ENCODE measurements around the gene FOCAD.
"Not testable (repeated sequence)": the region's sequence is repeated elsewhere in the genome, so short reads cannot be mapped to it uniquely, and the experiment has no call there.

The FOCAD gene

DNA sequence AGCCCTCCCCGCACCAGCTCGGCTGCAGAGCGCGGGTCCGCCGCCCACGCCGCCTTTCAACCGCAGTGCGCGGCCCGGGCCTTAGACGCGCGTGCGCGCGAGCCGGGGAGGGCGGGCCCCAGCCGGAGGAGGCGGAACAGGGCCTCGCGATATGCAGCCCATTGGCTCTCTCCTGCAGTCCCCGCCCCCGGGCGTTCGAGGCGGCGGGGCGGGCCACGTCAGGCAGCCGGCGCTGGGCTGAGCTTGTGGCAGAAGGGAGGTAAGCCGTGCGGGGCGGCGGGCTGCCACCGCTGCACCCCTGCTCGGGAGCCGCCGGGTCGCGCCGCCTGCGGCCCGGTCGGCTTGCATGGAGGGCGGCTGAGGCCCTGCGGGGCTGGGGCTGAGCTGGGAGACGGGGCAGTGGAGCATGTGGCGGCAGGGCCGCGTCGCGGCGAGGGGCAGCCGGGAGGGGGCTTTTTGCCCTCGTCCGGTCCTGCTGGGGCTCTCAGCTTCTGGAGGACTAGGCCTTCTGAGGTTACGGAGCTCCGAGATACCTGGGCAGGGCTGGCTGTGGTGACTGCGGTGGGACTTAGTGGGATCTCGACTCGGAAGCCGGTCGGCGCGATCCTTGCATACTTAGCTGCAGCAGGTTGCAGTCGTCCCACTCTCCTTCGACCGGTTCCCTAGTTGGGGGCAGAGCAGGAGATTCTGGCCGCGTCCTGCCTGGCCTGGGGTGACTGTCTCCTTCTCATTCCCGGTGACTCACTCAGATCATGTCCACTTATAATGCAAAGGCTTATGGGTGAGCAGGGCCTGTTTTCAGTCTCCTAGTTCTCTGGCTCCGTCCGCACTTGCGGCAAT is at the start of gene FOCAD:
FOCAD (plus strand) TSS at position 225 of the 840 bp plus-strand sequence. CDS start 31,095 bp downstream, outside the sequence.
- peak; percentile 97 for DNase-seq (ENCODE audit: low spot score)

DNA sequence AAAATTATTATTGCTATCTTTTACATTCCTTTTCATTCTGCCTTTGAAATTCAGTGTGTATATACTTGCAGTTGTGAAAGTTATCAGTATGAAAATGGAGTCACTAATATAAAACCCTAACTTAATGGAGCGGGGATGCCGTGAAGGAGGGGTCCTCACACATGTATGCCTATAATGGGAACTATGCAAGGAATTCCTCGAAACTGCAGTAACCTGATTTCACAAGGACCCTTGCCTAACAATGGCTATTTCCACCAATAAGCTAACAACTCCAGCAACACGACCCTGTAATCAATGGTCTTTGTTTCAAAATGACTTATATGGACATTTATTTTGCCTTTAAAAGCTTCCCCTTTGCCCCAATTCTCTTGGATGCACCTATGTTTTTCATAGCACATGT is 49.2 kb upstream of the FOCAD start:
- no peak for DNase-seq (ENCODE audit: low spot score)

- no peak for DNase-seq (ENCODE audit: low spot score)
Measured at GRCh38 chr9:20636888-20637440, 47.1 kb upstream of the FOCAD start.

DNA sequence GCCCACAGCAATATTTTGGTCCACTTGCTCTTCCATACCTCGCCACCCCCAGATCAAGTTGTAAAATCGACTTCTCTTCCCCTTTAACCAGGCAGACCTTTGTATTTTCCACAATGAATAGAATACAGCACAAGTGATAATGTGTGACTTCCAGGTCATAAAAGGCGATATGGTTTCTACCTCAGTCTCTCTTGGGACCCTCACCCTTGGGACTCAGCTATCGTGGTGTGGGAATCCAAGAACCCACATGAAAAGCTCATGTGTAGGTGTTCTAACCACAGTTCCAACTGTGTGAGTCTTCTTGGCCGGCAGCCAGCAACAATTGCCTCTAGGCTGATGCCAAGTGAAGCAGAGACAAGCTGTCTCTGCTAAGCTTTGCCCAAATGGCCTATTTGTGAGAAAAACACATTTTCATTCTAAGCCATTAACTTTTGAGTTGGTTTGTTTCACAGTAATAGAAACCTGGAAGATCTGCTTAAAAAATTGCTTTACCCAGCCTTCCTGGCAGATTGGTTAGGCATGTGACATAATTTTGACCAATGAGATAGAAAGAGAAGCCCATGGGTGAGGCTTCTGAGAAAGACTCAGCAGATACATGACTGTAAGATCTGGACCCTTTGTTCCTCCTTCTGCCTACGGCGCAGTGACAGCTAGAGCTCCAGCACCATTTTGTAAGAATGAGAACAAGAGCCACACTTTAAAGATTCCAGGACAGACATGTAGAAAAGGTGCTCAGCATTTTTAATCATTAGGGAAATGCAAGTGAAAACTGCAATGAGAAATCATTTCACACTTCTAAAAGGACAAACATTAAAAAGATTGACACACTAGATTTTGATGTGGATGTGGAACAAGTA is 43.5 kb upstream of the FOCAD start:
- peak; percentile 5 for DNase-seq (ENCODE audit: low spot score)

- DNase-seq (ENCODE audit: low spot score) = no peak
Measured at GRCh38 chr9:20642045-20642444, 42.0 kb upstream of the FOCAD start.

- no peak for DNase-seq (ENCODE audit: low spot score)
Measured at GRCh38 chr9:20643660-20644059, 40.4 kb upstream of the FOCAD start.

DNA sequence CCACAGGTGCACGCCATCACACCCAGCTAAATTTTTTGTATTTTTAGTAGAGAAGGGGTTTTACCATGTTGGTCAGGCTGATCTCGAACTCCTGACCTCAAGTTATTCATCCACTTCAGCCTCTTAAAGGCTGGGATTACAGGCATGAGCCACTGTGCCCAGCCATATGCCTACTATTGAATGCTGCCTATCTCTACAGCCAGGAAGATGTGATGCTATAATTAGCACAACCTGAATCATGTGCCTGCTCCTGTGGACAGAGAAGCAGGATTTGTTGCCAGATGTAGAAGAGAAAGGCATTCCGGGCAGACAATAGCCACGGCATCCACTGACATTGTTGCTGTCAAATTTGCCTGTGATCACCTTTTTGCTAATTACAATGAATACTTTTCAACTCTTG is 37.4 kb upstream of the FOCAD start:
- no peak for DNase-seq (ENCODE audit: low spot score)

DNA sequence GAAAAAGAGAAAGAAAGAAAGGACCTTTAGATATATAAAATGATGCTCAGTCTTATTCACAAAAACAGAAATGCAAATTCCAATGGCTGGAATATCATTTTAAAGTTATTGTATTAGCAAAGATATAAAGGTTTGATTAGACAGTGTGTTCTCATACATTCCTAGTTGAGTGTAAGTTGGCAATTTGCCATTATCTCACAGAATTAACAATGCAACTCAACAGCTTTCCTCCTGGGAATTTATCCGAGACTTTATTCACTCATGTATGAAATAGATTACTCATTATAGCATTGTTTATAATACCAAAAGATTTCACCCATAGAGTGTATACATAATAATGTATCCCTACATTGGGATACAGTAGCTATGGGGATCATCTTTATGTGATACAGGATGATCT is 34.7 kb upstream of the FOCAD start:
- no peak for DNase-seq (ENCODE audit: low spot score)

GRCh38 chr9:20650313-20650712 is 33.7 kb upstream of the FOCAD start:
- DNase-seq (ENCODE audit: low spot score) = no peak

DNA sequence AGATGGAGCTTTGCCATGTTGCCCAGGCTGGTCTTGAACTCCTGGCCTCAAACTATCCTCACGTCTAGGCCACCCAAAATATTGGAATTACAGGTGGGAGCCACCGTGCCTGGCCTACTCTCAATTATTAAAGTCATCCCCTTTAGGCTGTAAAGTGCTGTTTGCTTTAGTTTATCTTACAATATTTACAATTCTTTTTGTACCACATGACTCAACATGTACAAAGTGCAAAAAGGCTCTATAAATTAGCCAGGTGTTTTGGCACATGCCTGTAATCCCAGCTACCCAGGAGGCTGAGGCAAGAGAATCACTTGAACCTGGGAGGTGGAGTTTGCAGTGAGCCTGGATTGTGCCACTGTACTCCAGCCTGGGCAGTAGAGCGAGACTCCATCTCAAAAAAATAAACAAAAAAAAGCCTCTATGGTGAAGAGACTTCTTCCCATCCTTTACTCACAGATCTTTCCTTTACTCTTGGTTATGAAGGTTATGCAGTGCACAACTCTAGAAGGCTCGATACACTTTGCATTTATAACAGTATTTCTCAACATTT is 33.2 kb upstream of the FOCAD start:
- no peak for DNase-seq (ENCODE audit: low spot score)

DNA sequence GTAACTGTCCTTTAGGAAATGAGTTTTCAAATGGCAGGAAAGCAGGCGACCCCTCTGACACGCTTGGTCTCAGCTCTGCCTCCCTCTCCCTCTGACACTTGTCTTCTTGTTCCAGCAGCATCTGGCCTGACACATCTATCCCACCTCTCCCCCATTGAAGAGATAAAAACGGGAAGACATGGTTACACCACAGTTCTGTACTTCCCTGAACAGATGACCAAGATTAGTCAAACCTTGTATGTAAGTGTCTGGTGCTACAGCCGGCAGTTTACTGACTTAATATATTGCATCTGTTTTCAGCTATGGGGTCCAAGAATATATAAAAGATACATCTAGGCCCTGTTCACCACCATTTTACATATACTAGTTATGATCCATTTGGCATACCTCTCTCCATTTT is 32.1 kb upstream of the FOCAD start:
- DNase-seq (ENCODE audit: low spot score) = no peak

DNA sequence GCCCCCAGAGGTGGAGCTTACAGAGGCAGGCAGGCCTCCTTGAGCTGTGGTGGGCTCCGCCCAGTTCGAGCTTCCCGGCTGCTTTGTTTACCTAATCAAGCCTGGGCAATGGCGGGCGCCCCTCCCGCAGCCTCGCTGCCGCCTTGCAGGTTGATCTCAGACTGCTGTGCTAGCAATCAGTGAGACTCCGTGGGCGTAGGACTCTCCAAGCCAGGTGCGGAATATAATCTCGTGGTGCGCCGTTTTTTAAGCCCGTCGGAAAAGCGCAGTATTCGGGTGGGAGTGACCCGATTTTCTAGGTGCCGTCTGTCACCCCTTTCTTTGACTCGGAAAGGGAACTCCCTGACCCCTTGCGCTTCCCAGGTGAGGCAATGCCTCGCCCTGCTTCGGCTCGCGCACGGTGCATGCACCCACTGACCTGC is 25.8 kb upstream of the FOCAD start:
- DNase-seq (ENCODE audit: low spot score) = not testable (repeated sequence)

DNA sequence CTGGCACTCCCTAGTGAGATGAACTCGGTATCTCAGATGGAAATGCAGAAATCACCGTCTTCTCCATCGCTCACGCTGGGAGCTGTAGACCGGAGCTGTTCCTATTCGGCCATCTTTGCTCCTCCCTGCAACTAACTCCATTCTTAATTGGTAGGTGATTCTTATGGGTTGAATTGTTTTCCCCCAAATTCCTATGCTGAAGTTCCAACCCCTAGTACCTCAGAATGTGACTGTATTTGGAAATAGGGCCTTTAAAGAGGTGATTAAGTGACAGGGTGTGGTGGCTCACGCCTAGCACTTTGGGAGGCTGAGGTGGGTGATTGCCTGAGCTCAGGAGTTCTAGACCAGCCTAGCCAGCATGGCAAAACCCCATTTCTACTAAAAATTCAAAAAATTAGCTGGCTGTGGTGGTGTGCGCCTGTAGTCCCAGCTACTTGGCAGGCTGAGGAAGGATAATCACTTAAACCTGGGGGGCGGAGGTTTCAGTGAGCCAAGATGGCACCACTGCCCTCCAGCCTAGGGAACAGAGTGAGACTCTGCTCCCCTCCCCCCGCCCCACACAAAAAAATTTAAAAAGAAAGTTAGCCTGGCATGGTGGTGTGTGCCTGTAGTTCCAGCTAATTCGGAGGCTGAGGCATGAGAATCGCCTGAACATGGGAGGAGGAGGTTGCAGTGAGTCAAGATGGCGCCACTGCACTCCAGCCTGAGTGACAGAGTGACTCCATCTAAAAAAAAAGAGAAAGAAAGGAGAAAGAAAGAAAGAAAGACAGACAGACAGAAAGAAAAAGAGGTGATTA is 25.2 kb upstream of the FOCAD start:
- DNase-seq (ENCODE audit: low spot score) = no peak

GRCh38 chr9:20659474-20659967 is 24.5 kb upstream of the FOCAD start:
- no peak for DNase-seq (ENCODE audit: low spot score)

DNA sequence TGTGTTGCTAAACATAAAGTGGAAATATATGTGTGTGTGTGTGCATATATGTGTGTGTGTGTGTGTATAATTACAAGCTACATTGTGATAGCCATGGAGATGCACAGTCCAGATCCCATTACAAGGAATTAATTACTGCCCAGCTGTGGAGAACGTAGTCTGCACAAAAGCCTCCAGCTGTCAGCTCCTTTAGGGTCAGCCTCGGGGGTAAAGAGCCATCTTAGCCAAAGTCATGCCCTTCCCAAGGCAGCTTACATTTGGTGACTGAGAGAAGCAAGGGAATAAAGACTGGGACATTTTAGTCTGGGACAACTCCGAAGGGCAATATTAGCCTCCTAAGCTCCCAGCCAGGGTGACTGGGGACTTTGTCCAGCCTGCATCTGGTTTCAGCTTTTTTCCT is 21.9 kb upstream of the FOCAD start:
- DNase-seq (ENCODE audit: low spot score) = no peak

DNA sequence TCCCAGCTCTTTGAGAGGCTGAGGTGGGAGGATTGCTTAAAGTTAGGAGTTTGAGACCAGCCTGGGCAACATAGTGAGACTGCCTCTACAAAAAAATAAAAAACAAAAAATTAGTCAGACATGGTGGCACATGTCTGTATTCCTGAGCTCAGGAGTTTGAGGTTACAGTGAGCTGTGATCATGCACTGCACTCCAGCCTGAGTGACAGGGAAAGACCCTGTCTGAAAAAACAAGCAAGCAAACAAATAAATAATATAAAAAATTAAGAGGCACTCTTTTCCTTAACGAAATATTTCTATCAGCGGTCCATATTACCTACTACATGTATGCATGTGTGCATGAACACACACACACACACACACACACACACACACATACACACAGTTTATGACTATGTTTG is 20.9 kb upstream of the FOCAD start:
- DNase-seq (ENCODE audit: low spot score) = no peak

GRCh38 chr9:20664501-20664900 is 19.6 kb upstream of the FOCAD start:
- no peak for DNase-seq (ENCODE audit: low spot score)

DNA sequence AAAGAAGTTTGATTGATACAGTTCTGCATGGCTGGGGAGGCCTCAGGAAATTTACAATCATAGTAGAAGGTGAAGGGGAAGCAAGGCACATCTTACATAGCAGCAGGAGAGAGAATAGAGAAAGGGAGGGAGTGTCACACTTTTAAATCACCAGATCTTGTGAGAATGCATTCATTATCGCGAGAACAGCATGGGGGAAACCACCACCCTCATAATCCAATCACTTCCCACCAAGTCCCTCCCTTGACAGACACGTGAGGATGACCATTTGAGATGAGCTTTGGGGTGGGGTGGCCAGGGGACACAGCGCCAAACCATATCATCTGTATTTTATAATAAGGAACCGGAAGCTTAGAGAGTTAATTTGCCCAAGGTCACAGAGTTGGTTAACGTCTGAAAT is 13.7 kb upstream of the FOCAD start:
- no peak for DNase-seq (ENCODE audit: low spot score)

GRCh38 chr9:20671635-20672034 is 12.4 kb upstream of the FOCAD start:
- DNase-seq (ENCODE audit: low spot score) = no peak

DNA sequence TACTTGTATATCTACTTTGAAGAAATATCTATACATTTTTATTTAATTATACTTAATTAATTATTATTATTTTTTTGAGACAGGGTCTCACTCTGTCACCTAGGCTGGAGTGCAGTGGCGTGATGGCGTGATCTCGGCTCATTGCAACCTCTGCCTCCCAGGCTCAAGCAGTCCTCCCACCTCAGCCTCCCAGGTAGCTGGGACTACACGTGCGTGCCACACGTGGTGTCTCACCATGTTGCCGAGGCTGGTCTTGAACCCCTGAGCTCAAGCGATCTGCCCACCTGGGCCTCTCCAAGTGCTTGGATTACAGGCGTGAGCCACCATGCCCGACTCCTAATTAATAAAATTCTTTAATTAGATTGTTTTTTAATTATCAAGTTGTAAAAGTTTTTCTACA is 10.5 kb upstream of the FOCAD start:
- not testable (repeated sequence) for DNase-seq (ENCODE audit: low spot score)

DNA sequence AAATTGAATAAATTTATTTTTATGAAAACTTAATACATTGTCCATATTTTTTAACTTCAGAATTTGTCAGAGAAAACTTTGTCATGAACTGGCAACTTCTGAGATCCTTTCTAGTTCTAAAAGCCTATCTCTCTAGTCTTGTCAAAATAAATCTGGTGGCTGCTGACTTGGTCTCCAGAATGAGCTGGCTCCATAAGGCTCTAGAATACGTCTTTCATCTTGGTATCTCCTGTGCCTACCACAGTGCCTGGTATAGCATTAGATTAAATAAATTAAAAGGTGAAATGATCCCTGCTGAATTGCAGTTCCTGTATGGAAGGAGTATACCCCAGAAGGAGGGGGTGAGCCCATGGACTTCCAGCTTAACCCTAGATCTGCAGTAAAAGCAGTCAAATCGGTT is 2.6 kb upstream of the FOCAD start:
- no peak for DNase-seq (ENCODE audit: low spot score)

Measured in putamen (tissue), 1 donor.